Stomach (tissue), 9 donors: ENCODE measurements around the gene CDK9. TPM values are rescaled to one million over a fixed set of nuclear protein-coding genes. Genes with fewer than 3 reads are reported as not detected.

ENCODE experiments used
- DNase-seq, 2 donors: peaks; one replicate each; pipeline versions ENCODE4 v3.0.0 to v3.0.0-alpha.2; 2013 to 2019
- H3K27ac ChIP-seq, 5 donors: fragments of 200-600 bp in 4 of 5; sonication (generic) in 4 of 5; one replicate each; pipeline ENCODE4 v1.5.1; 2013 to 2019; ENCODE audit warnings: mild to moderate bottlenecking in 1 of 5, moderate library complexity in 1 of 5
- H3K27me3 ChIP-seq, 3 donors: fragments of 200-600 bp; sonication (generic); one replicate each; pipeline ENCODE4 v1.5.1; 2017 to 2019; ENCODE audit warnings: mixed run types in 1 of 3
- H3K36me3 ChIP-seq, 4 donors: fragments of 200-600 bp; sonication (generic); 1 replicate in 3 of 4; 2 replicates in 1 of 4; pipeline ENCODE4 v1.5.1; 2016 to 2019
- H3K4me1 ChIP-seq, 4 donors: fragments of 200-600 bp; sonication (generic); one replicate each; pipeline ENCODE4 v1.5.1; 2016 to 2019
- H3K4me3 ChIP-seq, 4 donors: fragments of 200-600 bp; sonication (generic) in 3 of 4; one replicate each; pipeline ENCODE4 v1.5.1; 2016 to 2019; ENCODE audit warnings: mild to moderate bottlenecking in 1 of 4
- H3K9me3 ChIP-seq, 4 donors: fragments of 200-600 bp; sonication (generic); one replicate each; pipeline ENCODE4 v1.5.1; 2016 to 2019
- EP300 ChIP-seq: sonication (generic); formaldehyde crosslinking; IDR thresholded peaks from one replicate; pipeline ENCODE4 v1.6.1; 2017; ENCODE audit warnings: antibody characterized with exemption
- POLR2A ChIP-seq, 4 donors: fragments of 450-650 bp; IDR thresholded peaks; one replicate each; pipeline ENCODE4 v1.6.1; 2016; ENCODE audit warnings: antibody characterized with exemption in 4 of 4, control low read depth in 2 of 4, mild to moderate bottlenecking in 1 of 4, moderate library complexity in 1 of 4
- POLR2AphosphoS5 ChIP-seq, 3 donors: sonication (generic); formaldehyde crosslinking; IDR thresholded peaks; one replicate each; pipeline ENCODE4 v1.6.1; 2016; ENCODE audit warnings: antibody characterized with exemption in 3 of 3
- WGBS, 5 donors: extraction: QIAGEN DNeasy Blood & Tissue Kit in 3 of 5; methylation state at CpG; one replicate each; pipeline versions ENCODE4 v1.1.5 to v1.1.7; 2013 to 2018; 5-methylcytosine and 5-hydroxymethylcytosine counted together
- intact Hi-C: fragments of 100-400 bp; cut with DNase I; formaldehyde crosslinking; loops from one replicate; pipeline ENCODE4 v1.15.1; 2023; ENCODE audit warnings: low total_unique reads
- polyA plus RNA-seq, 3 donors: library from polyadenylated mRNA; stranded (reverse); fragments of 200-250 nt; gene quantifications; one replicate each; pipeline ENCODE4 v1.2.3, GENCODE V29; 2013
- total RNA-seq, 5 donors: library from RNA; depleted of rRNA; stranded (reverse); fragments of >200 nt; gene quantifications; one replicate each; pipeline versions ENCODE4 v1.1.0 to v1.2.3, GENCODE V29; 2014 to 2016
- TF ChIP-seq, protein P1 (sequence below), 7 experiments: fragments of 450-650 bp in 4 of 7; fragments of 200-600 bp in 3 of 7; sonication (generic) in 3 of 7; IDR thresholded peaks; one replicate each; pipeline ENCODE4 v1.5.1; 2016 to 2019; ENCODE audit warnings: antibody characterized with exemption in 7 of 7, control low read depth in 2 of 7, mild to moderate bottlenecking in 1 of 7
- donor health status: healthy with polysubstance abuse.
- donor health status: Bipolar disorder and iron deficiency.
- donor health status: healthy.

The CDK9 gene
- total and polyA plus RNA-seq, 8 donors, result 25.3 to 114 (median 44.1) TPM

DNA sequence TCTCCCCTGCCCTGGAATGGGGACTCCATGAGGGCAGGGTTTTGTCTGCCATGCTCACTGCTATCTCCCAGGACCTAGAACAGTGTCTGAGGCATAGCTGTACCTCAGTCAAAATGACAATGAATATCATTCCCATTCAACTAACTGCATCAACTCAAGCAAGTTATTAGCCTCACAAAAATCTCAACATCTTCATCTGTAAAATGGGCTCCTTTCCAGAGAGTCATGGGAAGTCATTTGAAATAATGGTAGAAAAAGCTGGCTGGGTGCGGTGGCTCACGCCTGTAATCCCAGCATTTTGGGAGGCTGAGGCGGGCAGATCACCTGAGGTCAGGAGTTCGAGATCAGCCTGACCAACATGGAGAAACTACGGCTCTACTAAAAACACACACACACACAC, 16.7 kb upstream of the CDK9 start:
- no peak for DNase-seq
- WGBS, 5 donors, result 88 to 97% (median 91%) methylated on average over 5 of the region's 5 CpGs
- Histone ChIP-seq H3K9me3 (no peaks in the 10 kb centered on the region), H3K27ac (peak overlapping the region in 4 of 5 donors; percentile 39 to 82 (median 72)), H3K4me3 (peak overlapping the region in 1 of 4 donors; percentile 57), H3K36me3 (peaks cover 0 to 3% (median 0%) of the 10 kb centered on the region in 4 donors), H3K4me1 (peaks cover 13 to 44% (median 33%) of the 10 kb centered on the region in 4 donors), H3K27me3 (peaks cover 0 to 10% (median 0%) of the 10 kb centered on the region in 3 donors)
- TF ChIP-seq EP300, result no peak
- intact Hi-C loops, result no loop called here

DNA sequence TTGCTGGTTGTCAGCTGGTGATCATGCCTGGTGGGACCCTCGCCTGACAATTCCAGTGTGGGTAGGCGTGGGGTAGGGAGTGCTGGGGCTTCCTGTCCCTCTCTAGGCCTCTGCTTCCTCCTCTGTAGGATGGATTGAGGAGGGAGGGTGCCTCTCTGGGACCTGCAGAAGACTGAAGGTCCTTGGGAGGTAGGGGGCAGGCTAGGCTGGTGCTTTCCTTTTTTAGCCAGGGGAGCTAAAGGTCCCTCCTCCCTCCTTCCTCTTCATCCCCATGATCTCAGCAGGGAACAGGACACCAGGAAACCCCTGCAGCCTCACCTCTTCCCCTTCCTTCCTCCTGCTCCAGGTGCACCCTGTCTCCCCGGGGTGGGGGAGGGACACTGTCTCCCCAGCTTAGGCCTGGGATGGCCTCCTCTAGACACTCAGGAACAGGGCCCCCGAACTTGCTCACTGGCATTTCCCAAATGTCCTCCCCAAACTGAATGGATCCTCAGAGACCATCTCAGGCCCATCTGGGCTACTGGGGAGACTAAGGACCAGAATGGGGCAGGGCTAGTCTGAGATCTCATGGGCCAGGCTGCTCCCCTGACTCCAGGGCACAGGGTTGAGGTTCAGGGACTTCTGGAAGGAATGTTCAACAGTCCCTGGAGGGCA, 15.8 kb upstream of the CDK9 start:
- Histone ChIP-seq H3K27ac (peak overlapping the region; percentile 41 to 82 (median 69)), H3K9me3 (no peaks in the 10 kb centered on the region), H3K4me1 (peaks cover 13 to 44% (median 31%) of the 10 kb centered on the region in 4 donors), H3K36me3 (peaks cover 0 to 3% (median 0%) of the 10 kb centered on the region in 4 donors), H3K27me3 (peaks cover 0 to 4% (median 0%) of the 10 kb centered on the region in 3 donors), H3K4me3 (peak overlapping the region; percentile 50 to 58 (median 54))
- TF ChIP-seq POLR2A (IDR thresholded peaks at IDR 0.05), result no peak
- no peak for TF ChIP-seq EP300
- no peak for TF ChIP-seq POLR2AphosphoS5 (IDR thresholded peaks at IDR 0.05)
- TF ChIP-seq, protein P1, sequence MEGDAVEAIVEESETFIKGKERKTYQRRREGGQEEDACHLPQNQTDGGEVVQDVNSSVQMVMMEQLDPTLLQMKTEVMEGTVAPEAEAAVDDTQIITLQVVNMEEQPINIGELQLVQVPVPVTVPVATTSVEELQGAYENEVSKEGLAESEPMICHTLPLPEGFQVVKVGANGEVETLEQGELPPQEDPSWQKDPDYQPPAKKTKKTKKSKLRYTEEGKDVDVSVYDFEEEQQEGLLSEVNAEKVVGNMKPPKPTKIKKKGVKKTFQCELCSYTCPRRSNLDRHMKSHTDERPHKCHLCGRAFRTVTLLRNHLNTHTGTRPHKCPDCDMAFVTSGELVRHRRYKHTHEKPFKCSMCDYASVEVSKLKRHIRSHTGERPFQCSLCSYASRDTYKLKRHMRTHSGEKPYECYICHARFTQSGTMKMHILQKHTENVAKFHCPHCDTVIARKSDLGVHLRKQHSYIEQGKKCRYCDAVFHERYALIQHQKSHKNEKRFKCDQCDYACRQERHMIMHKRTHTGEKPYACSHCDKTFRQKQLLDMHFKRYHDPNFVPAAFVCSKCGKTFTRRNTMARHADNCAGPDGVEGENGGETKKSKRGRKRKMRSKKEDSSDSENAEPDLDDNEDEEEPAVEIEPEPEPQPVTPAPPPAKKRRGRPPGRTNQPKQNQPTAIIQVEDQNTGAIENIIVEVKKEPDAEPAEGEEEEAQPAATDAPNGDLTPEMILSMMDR (IDR thresholded peaks at IDR 0.05), result no peak
- DNase-seq, result peak in 1 of 2 donors; percentile 42
- intact Hi-C loops, result no loop called here
- WGBS, 5 donors, result 60 to 74% (median 68%) methylated on average over 2 to 4 of the region's 4 CpGs

DNA sequence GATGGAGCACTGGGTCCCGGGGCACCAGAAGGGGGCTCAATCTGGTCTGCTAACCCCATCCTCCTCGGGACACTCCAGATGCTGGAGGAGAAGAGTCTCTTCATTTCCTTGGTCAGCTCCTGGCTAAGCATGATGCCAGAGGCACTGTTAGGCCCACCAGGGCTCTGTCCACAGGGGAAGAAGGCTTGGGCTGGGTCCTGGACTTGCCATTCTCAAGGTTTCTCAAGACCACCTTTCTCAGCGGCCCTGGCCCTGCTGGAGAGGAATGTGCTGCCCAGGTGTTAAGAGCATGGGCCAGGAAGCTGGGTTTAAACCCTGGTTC, 15.3 kb upstream of the CDK9 start:
- no peaks in the 10 kb centered on the region for H3K9me3 ChIP-seq
- peaks cover 13 to 44% (median 31%) of the 10 kb centered on the region in 4 donors for H3K4me1 ChIP-seq
- intact Hi-C loops, result no loop called here
- H3K27me3 ChIP-seq, result peaks cover 0 to 4% (median 0%) of the 10 kb centered on the region in 3 donors
- WGBS, 5 donors, result 43 to 50% (median 49%) methylated on average over 3 of the region's 3 CpGs
- no peak for DNase-seq
- no peak for TF ChIP-seq POLR2A (IDR thresholded peaks at IDR 0.05)
- no peak for TF ChIP-seq EP300
- TF ChIP-seq, protein P1 (IDR thresholded peaks at IDR 0.05), result no peak
- no peak for TF ChIP-seq POLR2AphosphoS5 (IDR thresholded peaks at IDR 0.05)
- peaks cover 0 to 3% (median 0%) of the 10 kb centered on the region in 4 donors for H3K36me3 ChIP-seq
- peak overlapping the region; percentile 50 to 58 (median 54) for H3K4me3 ChIP-seq
- peak overlapping the region in 4 of 5 donors; percentile 50 to 82 (median 74) for H3K27ac ChIP-seq

DNA sequence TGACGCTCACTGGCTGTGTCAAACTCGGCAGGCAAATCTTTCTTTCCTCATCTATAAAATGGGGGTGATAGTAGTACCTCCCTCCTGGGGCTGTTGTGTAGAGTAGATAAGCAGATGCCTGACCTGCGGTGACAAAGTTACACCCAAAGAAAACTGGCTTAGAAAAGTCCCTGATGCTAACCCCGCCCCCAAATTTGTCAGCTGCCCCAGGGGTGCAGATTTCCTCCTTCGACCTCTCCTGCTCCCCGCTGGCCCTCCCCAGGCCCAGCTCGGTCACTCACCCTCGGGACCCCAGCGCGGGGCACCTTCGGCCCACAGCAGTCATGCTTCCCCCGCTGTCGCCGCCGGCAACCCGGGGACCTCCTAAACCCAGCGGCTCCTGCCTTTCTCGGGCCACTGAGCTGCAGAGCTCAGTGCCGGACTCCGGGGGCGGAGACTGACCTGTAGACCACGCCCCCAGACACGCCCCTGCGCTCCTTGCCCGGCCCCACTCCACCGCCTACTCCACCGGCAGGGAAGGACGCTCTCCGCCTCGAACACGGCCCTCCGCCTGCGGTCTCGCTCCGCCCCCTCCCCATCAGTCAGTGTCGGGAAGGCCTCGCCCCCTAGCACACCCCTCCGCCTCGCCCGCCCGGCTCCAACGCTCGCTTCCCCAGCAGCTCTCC, 14.8 kb upstream of the CDK9 start:
- H3K36me3 ChIP-seq, result peaks cover 0 to 3% (median 0%) of the 10 kb centered on the region in 4 donors
- TF ChIP-seq, protein P1 (IDR thresholded peaks at IDR 0.05), result no peak
- TF ChIP-seq POLR2AphosphoS5 (IDR thresholded peaks at IDR 0.05), result peak; percentile 42 to 94 (median 53)
- no peak for TF ChIP-seq POLR2A (IDR thresholded peaks at IDR 0.05)
- TF ChIP-seq EP300, result no peak
- H3K27ac ChIP-seq, result peak overlapping the region; percentile 50 to 82 (median 69)
- H3K4me1 ChIP-seq, result peaks cover 13 to 44% (median 30%) of the 10 kb centered on the region in 4 donors
- intact Hi-C loops, result no loop called here
- peaks cover 0 to 1% (median 0%) of the 10 kb centered on the region in 3 donors for H3K27me3 ChIP-seq
- peak; percentile 99 to 100 for DNase-seq
- H3K4me3 ChIP-seq, result peak overlapping the region; percentile 50 to 58 (median 54)
- no peaks in the 10 kb centered on the region for H3K9me3 ChIP-seq
- 1 to 4% (median 2%) methylated on average over 23 to 43 of the region's 43 CpGs for WGBS, 5 donors
